K562 (cell line): ENCODE results near the gene FMO5. TPM values are rescaled to one million over a fixed set of nuclear protein-coding genes. Genes with fewer than 3 reads are reported as not detected.
A peak's percentile ranks its signal among the peaks of the same experiment; 100 is the strongest.

Experiments
- ATAC-seq: fragments of 200-7000 bp; cut with Tn5 transposase; 3 replicates; pipeline ENCODE4 v1.9.1; 2020; ENCODE audit warnings: moderate library complexity
- BruUV-seq: library from RNA; stranded (reverse); fragments of 400-500 nt; replicated peaks from 2 replicates; lab custom pipeline; 2021; lab: Mats Ljungman, UMichigan
- CTCF ChIA-PET: fragments of 300-600 bp; formaldehyde crosslinking; extraction: SDS; loops from one replicate; lab custom pipeline; 2021; ENCODE audit warnings: low intra/inter-chr PET ratio; lab: Yijun Ruan, JAX
- POLR2A ChIA-PET: fragments of 300-600, 350-650 bp; sonication (Branson Sonifier 250); formaldehyde crosslinking; extraction: SDS; loops from one replicate; lab custom pipeline; 2021; ENCODE audit warnings: antibody characterized with exemption, inconsistent platforms; lab: Yijun Ruan, JAX
- DNase-seq, 4 experiments: peaks; one replicate each; pipeline versions ENCODE4 v3.0.0 to v3.0.0-alpha.2; 2011 to 2018; ENCODE audit warnings: low spot score in 3 of 4, mixed read lengths in 3 of 4; ENCODE audit errors: extremely low read depth in 1 of 4
- FAIRE-seq: peaks from 2 replicates; lab custom pipeline; 2011; peaks lifted over from hg19 to GRCh38; lab: Jason Lieb, UNC
- H2AFZ ChIP-seq: 2 replicates; pipeline ENCODE4 v1.6.0; 2011; ENCODE audit warnings: low read depth, low read length, control low read depth, inconsistent platforms
- H3K27ac ChIP-seq: fragments of 200-600 bp; 3 replicates; pipeline ENCODE4 v1.8.0; 2011; ENCODE audit warnings: low read depth, mild to moderate bottlenecking, control low read depth, inconsistent platforms, low read length, moderate library complexity, mixed read lengths; ENCODE audit errors: extremely low read depth
- H3K27me3 ChIP-seq, 2 experiments: fragments of 300-600 bp in 1 of 2; 2 replicates in 1 of 2; 3 replicates in 1 of 2; pipeline versions ENCODE4 v1.6.0 to v1.8.0; 2011; ENCODE audit warnings: inconsistent platforms in 2 of 2, low read length in 2 of 2, mild to moderate bottlenecking in 1 of 2, mixed read lengths in 1 of 2, moderate library complexity in 1 of 2; ENCODE audit not compliant: control insufficient read depth in 2 of 2, insufficient read depth in 2 of 2
- H3K36me3 ChIP-seq: fragments of 300-600 bp; 3 replicates; pipeline ENCODE4 v1.8.0; 2011; ENCODE audit warnings: mild to moderate bottlenecking, low read length, inconsistent platforms; ENCODE audit not compliant: control insufficient read depth, insufficient read depth
- H3K4me1 ChIP-seq, 2 experiments: fragments of 200-600 bp in 1 of 2; replicated peaks in 1 of 2; 2 replicates in 1 of 2; 3 replicates in 1 of 2; pipeline versions ENCODE4 v1.5.1 to v1.8.0; 2011; ENCODE audit warnings: inconsistent platforms in 2 of 2, low read length in 2 of 2, mild to moderate bottlenecking in 1 of 2, mixed read lengths in 1 of 2, moderate library complexity in 1 of 2; ENCODE audit not compliant: control insufficient read depth in 2 of 2, insufficient read depth in 2 of 2
- H3K4me2 ChIP-seq: 2 replicates; pipeline ENCODE4 v1.6.1; 2011; ENCODE audit warnings: low read length, control low read depth, inconsistent platforms, mixed read lengths; ENCODE audit not compliant: insufficient read depth
- H3K4me3 ChIP-seq: fragments of 200-600 bp; sonication (generic), shearing (Covaris generic); 2 replicates; pipeline ENCODE4 v1.5.1; 2016; ENCODE audit warnings: control low read depth, inconsistent platforms
- H3K79me2 ChIP-seq: fragments of 200-600 bp; 3 replicates; pipeline ENCODE4 v1.8.0; 2011; ENCODE audit warnings: low read length, inconsistent platforms; ENCODE audit not compliant: control insufficient read depth, insufficient read depth
- H3K9ac ChIP-seq, 2 experiments: 2 replicates each; pipeline versions ENCODE4 v1.6.0 to v1.6.1; 2011; ENCODE audit warnings: low read depth in 2 of 2, low read length in 2 of 2, control low read depth in 1 of 2, inconsistent platforms in 1 of 2, mild to moderate bottlenecking in 1 of 2, mixed read lengths in 1 of 2; ENCODE audit not compliant: insufficient read depth in 1 of 2
- H3K9me1 ChIP-seq: one replicate; pipeline ENCODE4 v1.6.0; 2011; ENCODE audit warnings: inconsistent platforms, mild to moderate bottlenecking, low read length, moderate library complexity; ENCODE audit not compliant: control insufficient read depth, insufficient read depth
- H3K9me3 ChIP-seq: replicated peaks from 2 replicates; pipeline ENCODE4 v1.5.1; 2011; ENCODE audit warnings: low read depth, low read length, inconsistent platforms; ENCODE audit not compliant: control insufficient read depth, insufficient read depth
- H4K20me1 ChIP-seq: replicated peaks from 2 replicates; pipeline ENCODE4 v1.6.1; 2011; ENCODE audit warnings: low read length, inconsistent platforms, mixed read lengths; ENCODE audit not compliant: control insufficient read depth, insufficient read depth
- CBX3 ChIP-seq, 2 experiments: IDR thresholded peaks; 1 replicate in 1 of 2; 2 replicates in 1 of 2; pipeline ENCODE4 v1.6.1; 2012; ENCODE audit warnings: inconsistent platforms in 2 of 2, low read length in 2 of 2, borderline replicate concordance in 1 of 2, control low read depth in 1 of 2
- CBX5 ChIP-seq: IDR thresholded peaks from 2 replicates; pipeline ENCODE4 v1.6.1; 2014; ENCODE audit warnings: low read depth, borderline replicate concordance
- FOXA3 ChIP-seq, 2 experiments: fragments of 450-650 bp in 1 of 2; sonication (generic) in 1 of 2; formaldehyde crosslinking; IDR thresholded peaks in 1 of 2; conservative IDR thresholded peaks in 1 of 2; 2 replicates each; pipeline versions ENCODE4 v1.4.0 to v1.8.0; 2020 to 2022; ENCODE audit warnings: mild to moderate bottlenecking in 2 of 2, missing genetic modification reagents in 1 of 2
- SREBF2 ChIP-seq: sonication (generic); formaldehyde crosslinking; IDR thresholded peaks from 2 replicates; pipeline ENCODE4 v1.4.0; 2020; ENCODE audit warnings: mild to moderate bottlenecking, missing genetic modification reagents
- TRIM24 ChIP-seq, 2 experiments: fragments of 450-650 bp; IDR thresholded peaks; 2 replicates each; pipeline ENCODE4 v1.6.1; 2016
- TRIM28 ChIP-seq: fragments of 450-650 bp; IDR thresholded peaks from 2 replicates; pipeline ENCODE4 v1.6.1; 2017
- ZNF280A ChIP-seq: fragments of 450-650 bp; IDR thresholded peaks from 2 replicates; pipeline ENCODE4 v1.6.1; 2018; ENCODE audit warnings: mild to moderate bottlenecking, low read depth; ENCODE audit not compliant: partially characterized antibody
- WGBS: fragments of 100-300 bp; shearing (Covaris generic); methylation state at CpG from one replicate; pipeline ENCODE4 v1.1.6; 2016; ENCODE audit warnings: low coverage, mixed read lengths; ENCODE audit not compliant: insufficient coverage; ENCODE audit errors: missing lambda C conversion rate; 5-methylcytosine and 5-hydroxymethylcytosine counted together
- in situ Hi-C: fragments of 300-500 bp; cut with MboI; formaldehyde crosslinking; loops from 4 replicates; pipeline ENCODE4 v1.15.0; 2018; ENCODE audit warnings: inconsistent platforms, mixed read lengths
- intact Hi-C: fragments of 100-400 bp; cut with micrococcal nuclease; formaldehyde crosslinking; loops from 2 replicates; pipeline ENCODE4 v1.14.2; 2022
- polyA plus RNA-seq, 8 experiments: library from polyadenylated mRNA; depleted of rRNA in 4 of 8; stranded (reverse) in 5 of 8; unstranded in 3 of 8; fragments of >200 nt; fragmentation: Nextera tagmentation in 2 of 8; fragmentation: Illumina TruSeq in 1 of 8; extraction: Ambion mirVana in 2 of 8; extraction: Trizol in 1 of 8; gene quantifications; 2 replicates each; pipeline versions ENCODE4 v1.2.1 to v1.2.3, GENCODE V29; 2011 to 2014; ENCODE audit warnings: inconsistent platforms in 1 of 8, missing spikeins in 1 of 8
- total RNA-seq, 7 experiments: library from RNA; depleted of rRNA in 6 of 7; stranded (reverse); fragments of >200 nt in 6 of 7; fragmentation: Illumina TruSeq in 2 of 7; extraction: Trizol in 2 of 7; gene quantifications; 2 replicates each; pipeline versions ENCODE4 v1.2.1 to v1.2.3, GENCODE V29; 2011 to 2021; ENCODE audit warnings: low replicate concordance in 1 of 7

FMO5 gene
- total and polyA plus RNA-seq, 9 of the 15 experiments (the other 6 are each of a cell fraction or from before 2014, with no cell fraction given) = 0.11 to 0.69 (median 0.19) TPM; not detected in 1

GRCh38 chr1:147236448-147236847 lies 11.3 kb upstream of the FMO5 start:
- BruUV-seq = no TSS peak
- Histone ChIP-seq H3K4me1 (no peaks in the 10 kb centered on the region), H4K20me1 (no peaks in the 10 kb centered on the region), H3K4me3 (no peak overlapping the region), H2AFZ (no peak overlapping the region), H3K36me3 (no peaks in the 10 kb centered on the region), H3K4me2 (no peak overlapping the region), H3K27ac (no peak overlapping the region), H3K9ac (no peak overlapping the region), H3K9me3 (peaks cover 12% of the 10 kb centered on the region), H3K27me3 (no peaks in the 10 kb centered on the region; a peak in 1 of 5 replicates), H3K79me2 (no peaks in the 10 kb centered on the region), H3K9me1 (no peaks in the 10 kb centered on the region)
- no peak for ATAC-seq
- CTCF ChIA-PET = no interaction called here
- intact Hi-C loops = no loop called here
- FAIRE-seq = no peak
- in situ Hi-C loops = no loop called here
- no peak for DNase-seq
- TF ChIP-seq ZNF280A (peak; percentile 74), TRIM28 (peak; percentile 91), TRIM24 (IDR thresholded peaks at IDR 0.05) (peak in 1 of 2 experiments; percentile 34; a peak in 1 of 4 replicates), SREBF2 (no peak), CBX5 (peak; percentile 35; the same call in 1 of the 2 replicates), CBX3 (IDR thresholded peaks at IDR 0.05; ENCODE audit: borderline replicate concordance in 1 of 2, low read length in 2 of 2) (peak in 1 of 2 experiments; percentile 58; a peak in 1 of 3 replicates), FOXA3 (CRISPR knock-in tag; conservative IDR thresholded peaks at IDR 0.05 in 1 of 2, IDR thresholded peaks at IDR 0.05 in 1 of 2) (no peak)
- WGBS = 9% methylated on average over 2 of the region's 2 CpGs
- POLR2A ChIA-PET = interaction anchor here (1.0 kb wide), 1 partner anchor 9 kb away, joined by 4 read pairs; no protein-coding TSS in a partner anchor
